HepG2 (cell line): ENCODE results near the gene TEKT1. TPM values are rescaled to one million over a fixed set of nuclear protein-coding genes. Genes with fewer than 3 reads are reported as not detected.

Experiments
- ATAC-seq: fragments of 200-7000 bp; cut with Tn5 transposase; 3 replicates; pipeline ENCODE4 v1.9.1; 2020; ENCODE audit warnings: mild to moderate bottlenecking, moderate library complexity
- BruUV-seq: library from RNA; stranded (reverse); fragments of 400-500 nt; replicated peaks from 2 replicates; lab custom pipeline; 2021; lab: Mats Ljungman, UMichigan
- CTCF ChIA-PET: fragments of 300-600 bp; formaldehyde crosslinking; extraction: SDS; loops from one replicate; lab custom pipeline; 2021; ENCODE audit warnings: low total read pairs, inconsistent platforms, low intra/inter-chr PET ratio; lab: Yijun Ruan, JAX
- POLR2A ChIA-PET: fragments of 350-600 bp; sonication (Branson Sonifier 250); formaldehyde crosslinking; loops from one replicate; lab custom pipeline; 2020; ENCODE audit warnings: antibody characterized with exemption, inconsistent platforms; lab: Yijun Ruan, JAX
- DNase-seq: peaks from one replicate; pipeline ENCODE4 v3.0.0-alpha.2; 2015; ENCODE audit warnings: low spot score
- FAIRE-seq: peaks from 3 replicates; lab custom pipeline; 2011; peaks lifted over from hg19 to GRCh38; lab: Jason Lieb, UNC
- H2AFZ ChIP-seq: one replicate; pipeline ENCODE4 v1.6.1; 2011; ENCODE audit warnings: low read length, inconsistent platforms
- H3K27ac ChIP-seq: fragments of 300-600 bp; 3 replicates; pipeline ENCODE4 v1.8.0; 2011; ENCODE audit warnings: mixed run types, mild to moderate bottlenecking, mixed read lengths, low read length, inconsistent platforms; ENCODE audit not compliant: insufficient read depth; ENCODE audit errors: extremely low read length
- H3K27me3 ChIP-seq, 2 experiments: fragments of 200-600 bp in 1 of 2; 2 replicates in 1 of 2; 3 replicates in 1 of 2; pipeline versions ENCODE4 v1.6.0 to v1.8.0; 2011; ENCODE audit warnings: low read length in 2 of 2, mild to moderate bottlenecking in 2 of 2, moderate library complexity in 2 of 2, inconsistent platforms in 1 of 2; ENCODE audit not compliant: insufficient read depth in 2 of 2, control insufficient read depth in 1 of 2
- H3K36me3 ChIP-seq, 2 experiments: fragments of 200-600 bp in 1 of 2; replicated peaks in 1 of 2; 2 replicates in 1 of 2; 3 replicates in 1 of 2; pipeline versions ENCODE4 v1.5.1 to v1.8.0; 2011; ENCODE audit warnings: low read length in 2 of 2, inconsistent platforms in 1 of 2; ENCODE audit not compliant: insufficient read depth in 2 of 2, control insufficient read depth in 1 of 2
- H3K4me1 ChIP-seq: 2 replicates; pipeline ENCODE4 v1.5.1; 2012; ENCODE audit warnings: low read length, inconsistent platforms; ENCODE audit not compliant: insufficient read depth
- H3K4me2 ChIP-seq: 2 replicates; pipeline ENCODE4 v1.6.0; 2011; ENCODE audit warnings: low read depth, low read length, inconsistent platforms
- H3K4me3 ChIP-seq, 3 experiments: fragments of 200-600 bp in 1 of 3; sonication (generic), shearing (Covaris generic) in 1 of 3; replicated peaks in 1 of 3; 2 replicates each; pipeline ENCODE4 v1.5.1; 2011 to 2016; ENCODE audit warnings: low read length in 3 of 3, inconsistent platforms in 2 of 3, low read depth in 2 of 3, mild to moderate bottlenecking in 2 of 3, control low read depth in 1 of 3, mixed read lengths in 1 of 3; ENCODE audit not compliant: insufficient read depth in 1 of 3
- H3K79me2 ChIP-seq: one replicate; pipeline ENCODE4 v1.6.1; 2011; ENCODE audit warnings: low read length, inconsistent platforms; ENCODE audit not compliant: insufficient read depth
- H3K9ac ChIP-seq: 2 replicates; pipeline ENCODE4 v1.6.0; 2011; ENCODE audit warnings: mild to moderate bottlenecking, low read depth, low read length, inconsistent platforms; ENCODE audit not compliant: insufficient read depth
- H3K9me3 ChIP-seq: 2 replicates; pipeline ENCODE4 v1.5.1; 2012; ENCODE audit warnings: mild to moderate bottlenecking, low read length
- H4K20me1 ChIP-seq: 2 replicates; pipeline ENCODE4 v1.6.0; 2011; ENCODE audit warnings: inconsistent platforms, mild to moderate bottlenecking, low read length, moderate library complexity; ENCODE audit not compliant: insufficient read depth
- CTCF ChIP-seq: sonication (generic); formaldehyde crosslinking; IDR thresholded peaks from 2 replicates; pipeline ENCODE4 v1.5.0; 2020; ENCODE audit warnings: mild to moderate bottlenecking, missing genetic modification reagents, moderate library complexity
- FOXO4 ChIP-seq: sonication (generic); formaldehyde crosslinking; conservative IDR thresholded peaks from 2 replicates; pipeline ENCODE4 v1.8.1; 2023; ENCODE audit warnings: missing genetic modification reagents
- NCOA2 ChIP-seq: sonication (generic); formaldehyde crosslinking; IDR thresholded peaks from 2 replicates; pipeline ENCODE4 v1.8.0; 2022; ENCODE audit warnings: inconsistent platforms
- NR1H2 ChIP-seq: sonication (generic); formaldehyde crosslinking; IDR thresholded peaks from 2 replicates; pipeline ENCODE4 v1.8.1; 2022; ENCODE audit warnings: low read depth, missing genetic modification reagents, borderline replicate concordance
- RCOR2 ChIP-seq: IDR thresholded peaks from 2 replicates; pipeline ENCODE4 v1.6.1; 2016; ENCODE audit warnings: missing biosample characterization, missing genetic modification reagents
- SMC3 ChIP-seq: IDR thresholded peaks from 2 replicates; pipeline ENCODE4 v1.6.1; 2011; ENCODE audit warnings: low read length, improper control_type of control experiment
- STAG1 ChIP-seq: sonication (generic); formaldehyde crosslinking; IDR thresholded peaks from 2 replicates; pipeline ENCODE4 v1.4.0; 2020; ENCODE audit warnings: missing genetic modification reagents
- UBTF ChIP-seq: sonication (generic); formaldehyde crosslinking; IDR thresholded peaks from 2 replicates; pipeline ENCODE4 v1.4.0; 2020; ENCODE audit warnings: mild to moderate bottlenecking, missing genetic modification reagents
- ZBTB46 ChIP-seq: sonication (generic); formaldehyde crosslinking; IDR thresholded peaks from 2 replicates; pipeline ENCODE4 v1.4.0; 2020; ENCODE audit warnings: mild to moderate bottlenecking, missing genetic modification reagents, borderline replicate concordance
- ZMYM4 ChIP-seq: sonication (generic); formaldehyde crosslinking; IDR thresholded peaks from 2 replicates; pipeline ENCODE4 v1.8.1; 2023; ENCODE audit warnings: mild to moderate bottlenecking, missing genetic modification reagents
- ZNF317 ChIP-seq: sonication (generic); formaldehyde crosslinking; IDR thresholded peaks from 2 replicates; pipeline ENCODE4 v1.5.0; 2020; ENCODE audit warnings: mild to moderate bottlenecking, missing genetic modification reagents
- ZNF512B ChIP-seq: sonication (generic); formaldehyde crosslinking; IDR thresholded peaks from 2 replicates; pipeline ENCODE4 v1.5.1; 2020; ENCODE audit warnings: missing genetic modification reagents, mild to moderate bottlenecking, borderline replicate concordance
- ZNF572 ChIP-seq: sonication (generic); formaldehyde crosslinking; IDR thresholded peaks from 2 replicates; pipeline ENCODE4 v1.5.1; 2020; ENCODE audit warnings: mild to moderate bottlenecking, missing genetic modification reagents
- WGBS: methylation state at CpG from one replicate; pipeline ENCODE4 v1.1.6; 2017; ENCODE audit warnings: low lambda C conversion rate; 5-methylcytosine and 5-hydroxymethylcytosine counted together
- in situ Hi-C: cut with HindIII; loops from 2 replicates; pipeline ENCODE4 v1.10.0; 2017; ENCODE audit warnings: low pct_unique_long_range_greater_than_20kb; ENCODE audit not compliant: extremely low pct_ligation_motif_present
- intact Hi-C: fragments of 100-400 bp; cut with micrococcal nuclease; formaldehyde crosslinking; loops from one replicate; pipeline ENCODE4 v1.10.0; 2022; ENCODE audit not compliant: unreplicated experiment
- polyA plus RNA-seq, 8 experiments: library from polyadenylated mRNA; depleted of rRNA in 3 of 8; stranded (reverse) in 7 of 8; unstranded in 1 of 8; fragments of >200 nt; fragmentation: Illumina TruSeq in 4 of 8; extraction: Trizol in 4 of 8; gene quantifications; 2 replicates each; pipeline versions ENCODE4 v1.2.1 to v1.2.3, GENCODE V29; 2011 to 2016; ENCODE audit warnings: low read depth in 4 of 8, missing spikeins in 1 of 8, mixed read lengths in 1 of 8; ENCODE audit not compliant: insufficient read depth in 1 of 8
- total RNA-seq, 5 experiments: library from RNA; depleted of rRNA; stranded (reverse); fragments of >200 nt; fragmentation: Illumina TruSeq; extraction: Trizol; gene quantifications; 2 replicates each; pipeline ENCODE4 v1.2.3, GENCODE V29; 2016; ENCODE audit warnings: low read depth in 1 of 5

TEKT1 gene
- total and polyA plus RNA-seq, 2 of the 13 experiments (the other 11 are each of a cell fraction or from before 2014, with no cell fraction given): not detected

- H3K4me1 ChIP-seq: peaks cover 8% of the 10 kb centered on the region; the same call in 1 of the 2 replicates
- in situ Hi-C loops: no loop called here
- intact Hi-C loops: loop anchor here (2.0 to 10.0 kb wide), 2 partner anchors 177 to 181 kb away; partner anchors contain the start of gene BCL6B
- H3K27me3 ChIP-seq: peaks cover 0 to 1% of the 10 kb centered on the region in 2 experiments; a peak in 1 of 5 replicates
- H3K4me3 ChIP-seq: no peak overlapping the region
- ChIA-PET POLR2A (interaction anchor here (0.6 to 1.0 kb wide), 2 partner anchors 10 to 98 kb away, joined by 3 read pairs; no protein-coding TSS in a partner anchor), CTCF (interaction anchor here (1.2 to 2.2 kb wide), 5 partner anchors 11 to 181 kb away, joined by 3 to 16 read pairs (median 6); no protein-coding TSS in a partner anchor)
- no TSS peak for BruUV-seq
- DNase-seq (peak; percentile 54), ATAC-seq (no peak), FAIRE-seq (no peak)
- 20% methylated on average over 7 of the region's 7 CpGs for WGBS
- no peaks in the 10 kb centered on the region for H3K36me3 ChIP-seq
- H3K79me2 ChIP-seq: no peaks in the 10 kb centered on the region
- H4K20me1 ChIP-seq: no peaks in the 10 kb centered on the region
- no peak overlapping the region for H3K27ac ChIP-seq
- H3K9ac ChIP-seq: no peak overlapping the region
- H2AFZ ChIP-seq: no peak overlapping the region
- no peak overlapping the region for H3K4me2 ChIP-seq
- no peaks in the 10 kb centered on the region for H3K9me3 ChIP-seq
- TF ChIP-seq NR1H2 (CRISPR knock-in tag) (no peak), ZNF572 (CRISPR knock-in tag) (no peak), FOXO4 (no peak), ZNF512B (no peak), NCOA2 (CRISPR knock-in tag) (no peak), ZNF317 (CRISPR knock-in tag) (no peak), RCOR2 (CRISPR knock-in tag) (no peak), STAG1 (CRISPR knock-in tag) (peak; percentile 58), CTCF (CRISPR knock-in tag) (peak; percentile 54), ZMYM4 (CRISPR knock-in tag) (no peak), UBTF (CRISPR knock-in tag) (no peak), SMC3 (peak; percentile 58; the same call in 1 of the 2 replicates), ZBTB46 (no peak)
These were observed 11.8 kb upstream of the TEKT1 start for GRCh38 chr17:6843241-6843880.
